WERI-Rb-1 (cell line): ENCODE results near the gene GATAD2B.

Experiments used
- DNase-seq: peaks from one replicate; pipeline ENCODE4 v3.0.0-alpha.2; 2020
- H3K27ac ChIP-seq: fragments of 250-450 bp; sonication (Bioruptor Pico); 2 replicates; pipeline ENCODE4 v1.5.1; 2020; ENCODE audit warnings: mild to moderate bottlenecking, moderate library complexity
- H3K27me3 ChIP-seq: fragments of 250-450 bp; sonication (Bioruptor Pico); 2 replicates; pipeline ENCODE4 v1.5.1; 2021; ENCODE audit warnings: mild to moderate bottlenecking, low read depth, moderate library complexity; ENCODE audit not compliant: insufficient read depth, severe bottlenecking
- H3K36me3 ChIP-seq: fragments of 250-450 bp; sonication (Bioruptor Pico); 2 replicates; pipeline ENCODE4 v1.5.1; 2020; ENCODE audit warnings: mild to moderate bottlenecking, moderate library complexity
- H3K4me3 ChIP-seq: 2 replicates; pipeline ENCODE4 v1.5.1; 2011; ENCODE audit warnings: low read depth, mild to moderate bottlenecking, control low read depth, low read length
- H3K9me3 ChIP-seq: fragments of 250-450 bp; sonication (Bioruptor Pico); 2 replicates; pipeline ENCODE4 v1.5.1; 2021; ENCODE audit warnings: mild to moderate bottlenecking, moderate library complexity; ENCODE audit not compliant: severe bottlenecking
- TF ChIP-seq, protein P1 (sequence below): IDR thresholded peaks from 2 replicates; pipeline ENCODE4 v1.5.1; 2011; ENCODE audit warnings: low read depth, mild to moderate bottlenecking, control low read depth, inconsistent platforms, low read length

Gene GATAD2B

DNA sequence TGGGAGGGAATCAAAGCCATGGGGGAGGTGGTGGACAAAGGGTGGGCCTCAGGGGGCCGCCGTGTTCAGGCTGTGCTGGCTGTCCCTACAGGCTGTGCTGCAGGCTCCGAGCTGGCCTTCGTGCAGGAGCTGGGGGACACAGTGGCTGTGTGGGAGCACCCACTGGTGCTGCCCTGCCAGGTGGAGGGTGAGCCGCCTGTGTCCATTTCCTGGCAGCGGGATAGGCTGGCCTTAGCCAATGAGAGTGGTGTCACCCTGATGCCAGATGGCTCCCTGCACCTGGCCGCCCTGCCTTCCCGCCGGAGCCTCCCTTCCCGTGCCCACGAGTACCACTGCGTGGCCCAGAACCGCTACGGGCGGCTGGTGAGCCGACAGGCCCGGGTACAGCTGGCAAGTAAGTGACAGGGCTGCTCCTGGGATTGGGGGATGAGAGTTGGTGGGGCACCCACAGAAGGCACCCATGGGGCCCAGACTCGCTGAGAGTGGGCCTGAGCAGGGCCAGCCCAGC lies 127.4 kb downstream of the GATAD2B start:
- Histone ChIP-seq H3K36me3 (no peaks in the 10 kb centered on the region), H3K27ac (peak overlapping the region; percentile 58), H3K27me3 (no peaks in the 10 kb centered on the region), H3K4me3 (no peak overlapping the region), H3K9me3 (no peaks in the 10 kb centered on the region)
- peak; percentile 40 for DNase-seq
- TF ChIP-seq, protein P1, sequence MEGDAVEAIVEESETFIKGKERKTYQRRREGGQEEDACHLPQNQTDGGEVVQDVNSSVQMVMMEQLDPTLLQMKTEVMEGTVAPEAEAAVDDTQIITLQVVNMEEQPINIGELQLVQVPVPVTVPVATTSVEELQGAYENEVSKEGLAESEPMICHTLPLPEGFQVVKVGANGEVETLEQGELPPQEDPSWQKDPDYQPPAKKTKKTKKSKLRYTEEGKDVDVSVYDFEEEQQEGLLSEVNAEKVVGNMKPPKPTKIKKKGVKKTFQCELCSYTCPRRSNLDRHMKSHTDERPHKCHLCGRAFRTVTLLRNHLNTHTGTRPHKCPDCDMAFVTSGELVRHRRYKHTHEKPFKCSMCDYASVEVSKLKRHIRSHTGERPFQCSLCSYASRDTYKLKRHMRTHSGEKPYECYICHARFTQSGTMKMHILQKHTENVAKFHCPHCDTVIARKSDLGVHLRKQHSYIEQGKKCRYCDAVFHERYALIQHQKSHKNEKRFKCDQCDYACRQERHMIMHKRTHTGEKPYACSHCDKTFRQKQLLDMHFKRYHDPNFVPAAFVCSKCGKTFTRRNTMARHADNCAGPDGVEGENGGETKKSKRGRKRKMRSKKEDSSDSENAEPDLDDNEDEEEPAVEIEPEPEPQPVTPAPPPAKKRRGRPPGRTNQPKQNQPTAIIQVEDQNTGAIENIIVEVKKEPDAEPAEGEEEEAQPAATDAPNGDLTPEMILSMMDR, result no peak

DNA sequence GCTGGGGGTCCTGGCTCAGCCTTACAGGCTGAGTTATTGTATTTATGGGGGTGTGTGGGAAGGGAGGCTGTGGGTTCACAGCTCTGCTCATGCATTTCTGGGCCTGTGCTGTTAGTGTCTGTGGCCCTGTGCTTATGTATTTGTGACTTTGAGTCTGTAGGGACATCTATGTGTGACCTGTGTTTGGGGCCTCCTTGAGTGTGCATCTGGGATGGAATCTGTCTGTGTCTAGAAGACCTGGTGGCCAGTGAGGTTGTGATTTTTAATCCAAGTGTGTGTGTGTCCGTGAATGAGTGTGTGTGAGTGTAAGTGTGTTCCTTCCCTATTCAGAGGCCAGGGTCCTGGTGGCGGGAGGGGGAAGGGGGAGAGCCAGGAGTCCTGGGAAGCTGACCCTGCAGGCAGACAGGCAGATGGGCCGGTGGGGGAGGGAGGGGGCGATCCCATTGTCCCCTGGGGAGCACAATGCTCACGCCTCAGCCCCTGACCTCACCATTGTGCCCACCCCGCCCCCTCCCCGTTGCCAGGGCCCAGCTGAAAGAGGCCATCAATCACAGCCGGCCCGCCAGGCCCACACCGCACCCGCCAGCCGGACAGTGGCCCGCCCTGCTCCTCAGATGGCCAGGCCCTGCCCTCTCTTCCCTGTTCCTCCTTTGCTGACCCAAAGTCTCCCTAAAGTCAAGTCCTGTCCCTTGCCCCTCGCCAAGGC lies 128.0 kb downstream of the GATAD2B start:
- Histone ChIP-seq H3K27me3 (no peaks in the 10 kb centered on the region), H3K36me3 (no peaks in the 10 kb centered on the region), H3K4me3 (no peak overlapping the region), H3K27ac (peak overlapping the region; percentile 58), H3K9me3 (no peaks in the 10 kb centered on the region)
- DNase-seq, result peak; percentile 92
- TF ChIP-seq, protein P1, result no peak

DNA sequence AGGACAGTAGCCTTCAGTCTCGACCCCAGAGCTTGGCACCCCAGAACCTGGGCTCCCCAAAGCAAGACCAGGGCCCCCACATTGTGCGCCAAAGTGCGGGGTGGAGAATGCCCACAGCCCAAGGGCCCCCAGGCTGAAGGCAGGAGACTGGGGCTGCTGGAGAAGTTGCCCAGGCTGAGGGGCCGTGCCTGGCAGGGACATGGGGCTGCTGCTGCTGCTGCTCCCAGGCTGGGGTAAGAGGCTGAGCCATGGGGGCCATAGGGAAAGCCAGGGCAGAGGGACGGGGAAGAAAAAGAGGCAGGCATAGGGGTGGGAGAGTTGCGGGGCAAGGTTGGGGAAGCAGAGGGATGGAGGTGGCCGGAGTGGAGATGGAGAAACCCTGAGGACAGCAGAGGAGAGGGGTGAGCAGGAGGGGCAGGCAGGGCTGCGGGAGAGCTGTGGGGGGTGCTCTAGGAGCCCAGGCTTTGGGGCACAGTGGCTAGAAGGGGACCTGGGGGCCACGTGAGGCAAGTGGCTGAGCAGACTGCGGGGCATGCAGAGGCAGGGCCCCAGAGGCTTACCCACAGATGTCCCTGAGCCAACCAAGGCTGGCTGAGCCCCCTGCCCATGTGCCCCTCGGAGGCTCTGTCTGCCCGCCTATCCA lies 128.7 kb downstream of the GATAD2B start:
- H3K27ac ChIP-seq, result peak overlapping the region; percentile 58
- H3K9me3 ChIP-seq, result no peaks in the 10 kb centered on the region
- no peak overlapping the region for H3K4me3 ChIP-seq
- TF ChIP-seq, protein P1, result no peak
- no peaks in the 10 kb centered on the region for H3K27me3 ChIP-seq
- H3K36me3 ChIP-seq, result no peaks in the 10 kb centered on the region
- DNase-seq, result peak; percentile 46

DNA sequence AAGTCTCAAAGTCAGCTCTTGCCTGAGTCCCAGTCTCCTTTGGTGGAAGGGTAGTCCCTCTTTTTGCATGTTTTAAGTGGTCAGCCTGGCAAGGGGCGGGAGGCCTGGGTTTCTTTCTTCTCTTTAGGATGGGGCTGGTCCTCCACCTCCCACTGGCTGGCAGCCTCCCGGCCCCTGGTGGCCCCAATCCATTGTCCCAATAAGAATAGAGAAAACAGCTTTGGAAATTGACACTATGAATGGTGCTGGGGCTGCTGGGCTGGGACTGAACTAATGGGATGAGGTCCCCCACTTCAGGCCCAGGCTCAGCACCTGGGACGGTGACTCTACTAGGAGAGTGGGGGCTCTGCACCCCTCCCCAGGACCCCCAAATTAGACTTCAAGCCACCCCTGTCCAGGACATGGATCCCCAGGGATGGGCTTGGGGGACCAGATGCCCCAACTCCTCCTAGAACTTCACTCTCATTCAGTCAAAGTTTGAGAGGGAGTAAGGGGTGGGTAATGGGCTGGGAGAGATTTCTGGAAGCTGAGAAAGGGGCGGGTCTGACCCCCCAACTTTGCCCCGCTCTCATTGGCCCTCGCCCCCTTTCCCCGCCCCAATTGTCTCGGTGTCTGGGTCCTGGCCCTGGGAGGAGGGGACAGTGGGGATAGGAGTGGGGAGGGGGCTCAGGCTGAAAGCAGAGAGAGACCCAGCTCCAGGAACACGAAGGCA lies 129.4 kb downstream of the GATAD2B start:
- TF ChIP-seq, protein P1, result no peak
- no peak for DNase-seq
- no peaks in the 10 kb centered on the region for H3K36me3 ChIP-seq
- H3K27me3 ChIP-seq, result no peaks in the 10 kb centered on the region
- no peak overlapping the region for H3K4me3 ChIP-seq
- peak overlapping the region; percentile 58 for H3K27ac ChIP-seq
- no peaks in the 10 kb centered on the region for H3K9me3 ChIP-seq

DNA sequence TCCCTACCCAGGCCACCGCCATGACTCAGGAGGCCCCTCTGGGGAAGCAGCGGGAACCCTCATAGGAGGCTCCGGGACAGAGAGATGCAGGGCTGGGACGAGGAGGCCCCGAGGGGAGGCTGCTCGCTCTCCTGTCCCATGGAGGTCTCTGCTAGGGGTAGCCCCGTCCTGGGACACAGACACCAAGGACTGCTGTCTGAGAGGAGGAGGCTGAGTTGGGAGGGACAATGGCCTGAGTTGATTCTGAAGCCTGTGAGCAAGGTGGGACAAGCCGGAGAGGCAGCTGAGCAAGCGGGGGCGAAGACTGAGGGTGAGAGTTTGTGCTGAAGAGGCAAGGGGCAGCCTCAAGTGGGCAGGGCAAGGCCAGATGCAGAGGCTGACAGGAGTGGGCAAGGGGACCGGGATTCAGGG lies 130.1 kb downstream of the GATAD2B start:
- H3K27ac ChIP-seq, result no peak overlapping the region
- H3K4me3 ChIP-seq, result no peak overlapping the region
- no peaks in the 10 kb centered on the region for H3K36me3 ChIP-seq
- TF ChIP-seq, protein P1, result no peak
- no peaks in the 10 kb centered on the region for H3K9me3 ChIP-seq
- DNase-seq, result no peak
- H3K27me3 ChIP-seq, result no peaks in the 10 kb centered on the region
